ENCODE measurements around the gene MFSD6.

GRCh38 chr2:190462181-190462580, 54.0 kb downstream of the MFSD6 start:
- TF ChIP-seq ZNF10 (tag by site-specific recombination; IDR thresholded peaks at IDR 0.05), result no peak
- no peak for TF ChIP-seq ZNF704 (tag by site-specific recombination; IDR thresholded peaks at IDR 0.05)
- no peak for TF ChIP-seq REST (tag by site-specific recombination; IDR thresholded peaks at IDR 0.05)
- TF ChIP-seq ZNF837 (tag by site-specific recombination; IDR thresholded peaks at IDR 0.05), result no peak
- no peak for TF ChIP-seq PRDM10 (tag by site-specific recombination; IDR thresholded peaks at IDR 0.05)
- no peak for TF ChIP-seq CTCF (tag by site-specific recombination; IDR thresholded peaks at IDR 0.05)
